ENCODE results near the gene YKT6. TPM values are rescaled to one million over a fixed set of nuclear protein-coding genes. Genes with fewer than 3 reads are reported as not detected.
"Not testable (repeated sequence)": the region's sequence is repeated elsewhere in the genome, so short reads cannot be mapped to it uniquely, and the experiment has no call there.

Gene YKT6
- total and polyA plus RNA-seq, 7 donors: 47.7 to 153 (median 68.7) TPM

DNA sequence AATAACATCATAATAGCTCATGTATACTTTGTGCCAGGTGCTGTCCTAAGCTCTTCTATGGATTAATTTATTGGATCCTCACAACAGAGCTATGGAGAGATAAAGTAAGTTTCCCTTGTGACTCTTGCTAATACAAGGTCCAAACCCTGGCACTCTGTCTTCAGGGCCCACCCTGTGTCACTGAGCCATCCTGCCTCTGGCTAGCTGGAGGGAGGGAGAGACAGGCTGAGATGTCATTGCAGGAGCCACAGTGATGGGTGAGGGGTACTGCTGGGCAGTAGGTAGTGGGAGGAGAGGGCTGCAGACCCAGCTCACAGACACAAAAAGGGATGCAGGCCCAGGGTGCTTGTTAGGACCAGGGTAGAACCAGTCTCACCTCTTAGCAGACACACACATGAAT is 28.4 kb upstream of the YKT6 start:
- H3K36me3 ChIP-seq (ENCODE audit: insufficient read depth in 1 of 2, low read depth in 1 of 2): no peaks in the 10 kb centered on the region
- H3K4me3 ChIP-seq: no peak overlapping the region
- H3K27ac ChIP-seq: no peak overlapping the region
- intact Hi-C loops (cut with DNase I): no loop called here
- no peak for ATAC-seq
- no peaks in the 10 kb centered on the region for H3K4me1 ChIP-seq
- DNase-seq: no peak
- no peaks in the 10 kb centered on the region for H3K9me3 ChIP-seq
- H3K27me3 ChIP-seq (ENCODE audit: insufficient read depth in 3 of 3, low read length in 2 of 3): no peaks in the 10 kb centered on the region
- TF ChIP-seq, protein P1, sequence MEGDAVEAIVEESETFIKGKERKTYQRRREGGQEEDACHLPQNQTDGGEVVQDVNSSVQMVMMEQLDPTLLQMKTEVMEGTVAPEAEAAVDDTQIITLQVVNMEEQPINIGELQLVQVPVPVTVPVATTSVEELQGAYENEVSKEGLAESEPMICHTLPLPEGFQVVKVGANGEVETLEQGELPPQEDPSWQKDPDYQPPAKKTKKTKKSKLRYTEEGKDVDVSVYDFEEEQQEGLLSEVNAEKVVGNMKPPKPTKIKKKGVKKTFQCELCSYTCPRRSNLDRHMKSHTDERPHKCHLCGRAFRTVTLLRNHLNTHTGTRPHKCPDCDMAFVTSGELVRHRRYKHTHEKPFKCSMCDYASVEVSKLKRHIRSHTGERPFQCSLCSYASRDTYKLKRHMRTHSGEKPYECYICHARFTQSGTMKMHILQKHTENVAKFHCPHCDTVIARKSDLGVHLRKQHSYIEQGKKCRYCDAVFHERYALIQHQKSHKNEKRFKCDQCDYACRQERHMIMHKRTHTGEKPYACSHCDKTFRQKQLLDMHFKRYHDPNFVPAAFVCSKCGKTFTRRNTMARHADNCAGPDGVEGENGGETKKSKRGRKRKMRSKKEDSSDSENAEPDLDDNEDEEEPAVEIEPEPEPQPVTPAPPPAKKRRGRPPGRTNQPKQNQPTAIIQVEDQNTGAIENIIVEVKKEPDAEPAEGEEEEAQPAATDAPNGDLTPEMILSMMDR (IDR thresholded peaks at IDR 0.05): no peak

DNA sequence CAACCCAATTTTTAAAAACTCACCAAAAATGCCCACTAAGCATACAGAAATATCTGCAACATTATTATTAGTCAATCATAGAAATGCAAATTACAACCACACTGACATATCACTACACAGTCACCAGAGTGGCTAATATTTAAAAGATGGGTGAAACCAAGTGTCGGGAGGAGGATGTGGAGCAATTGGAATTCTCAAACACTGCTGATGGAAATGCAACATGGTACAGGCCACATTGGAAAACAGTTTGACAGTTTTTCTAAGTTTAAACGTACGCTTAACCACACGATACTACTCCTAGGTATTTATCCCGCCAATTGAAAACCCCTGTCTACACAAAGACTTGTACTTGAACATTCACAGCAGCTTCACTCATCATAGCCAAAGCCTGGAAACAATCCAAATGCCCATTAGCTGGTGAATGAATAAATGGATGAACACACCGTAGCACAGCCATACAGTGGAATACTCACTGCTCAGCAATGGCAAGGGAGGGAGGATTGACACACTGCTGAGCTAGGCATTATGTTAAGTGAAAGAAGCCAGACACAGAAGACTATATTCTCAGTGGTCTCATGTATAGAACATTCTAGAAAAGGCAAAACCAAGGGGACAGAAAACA is 27.9 kb upstream of the YKT6 start:
- no peak for DNase-seq
- Histone ChIP-seq H3K27ac (no peak overlapping the region), H3K27me3 (ENCODE audit: insufficient read depth in 3 of 3, low read length in 2 of 3) (no peaks in the 10 kb centered on the region), H3K4me3 (no peak overlapping the region), H3K9me3 (no peaks in the 10 kb centered on the region), H3K4me1 (no peaks in the 10 kb centered on the region), H3K36me3 (ENCODE audit: insufficient read depth in 1 of 2, low read depth in 1 of 2) (no peaks in the 10 kb centered on the region)
- TF ChIP-seq, protein P1 (IDR thresholded peaks at IDR 0.05): no peak
- no peak for ATAC-seq
- intact Hi-C loops (cut with DNase I): no loop called here
- WGBS, 3 donors: 75 to 88% (median 87%) methylated on average over 6 of the region's 6 CpGs

DNA sequence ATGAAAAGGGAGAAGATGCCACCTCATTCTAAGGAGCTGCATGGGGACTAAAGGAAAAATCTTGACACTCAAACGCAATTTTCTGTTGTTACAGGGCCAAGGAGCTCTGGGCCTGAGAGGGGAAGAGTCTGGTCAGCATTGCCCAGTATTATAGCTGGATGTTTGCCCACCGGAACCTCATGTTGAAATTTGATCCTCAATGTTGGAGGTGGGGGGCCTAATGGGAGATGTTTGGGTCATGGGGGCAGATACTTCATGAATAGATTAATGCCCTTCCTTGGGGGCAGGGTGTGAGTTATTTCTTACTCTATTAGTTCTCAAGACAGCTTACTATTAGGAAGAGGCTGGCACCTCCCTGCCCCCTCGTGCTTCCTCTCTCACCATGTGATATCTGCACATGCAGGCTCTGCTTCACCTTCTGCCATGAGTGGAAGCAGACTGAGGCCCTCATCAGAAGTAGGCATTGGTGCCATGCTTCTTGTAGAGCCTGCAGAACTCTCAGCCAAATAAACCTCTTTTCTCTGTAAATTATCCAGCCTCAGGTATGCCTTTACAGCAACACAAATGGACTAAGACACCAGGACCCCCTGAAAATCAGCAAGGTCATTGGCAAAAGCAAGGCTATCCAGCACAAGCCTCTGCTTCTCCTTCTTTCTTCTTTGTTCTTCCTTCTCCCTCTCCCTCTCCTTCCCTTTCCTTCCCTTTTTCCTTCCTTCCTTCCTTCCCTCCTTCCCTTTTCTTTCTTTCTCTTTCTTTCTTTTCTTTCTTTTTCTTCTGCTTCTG is 26.7 kb upstream of the YKT6 start:
- H3K4me3 ChIP-seq: no peak overlapping the region
- DNase-seq (no peak), ATAC-seq (no peak)
- no peaks in the 10 kb centered on the region for H3K4me1 ChIP-seq
- no peaks in the 10 kb centered on the region for H3K36me3 ChIP-seq (ENCODE audit: insufficient read depth in 1 of 2, low read depth in 1 of 2)
- intact Hi-C loops (cut with DNase I): no loop called here
- H3K27me3 ChIP-seq (ENCODE audit: insufficient read depth in 3 of 3, low read length in 2 of 3): no peaks in the 10 kb centered on the region
- no peaks in the 10 kb centered on the region for H3K9me3 ChIP-seq
- TF ChIP-seq, protein P1 (IDR thresholded peaks at IDR 0.05): no peak
- 42 to 59% (median 43%) methylated on average over 3 of the region's 3 CpGs for WGBS, 3 donors
- no peak overlapping the region for H3K27ac ChIP-seq

DNA sequence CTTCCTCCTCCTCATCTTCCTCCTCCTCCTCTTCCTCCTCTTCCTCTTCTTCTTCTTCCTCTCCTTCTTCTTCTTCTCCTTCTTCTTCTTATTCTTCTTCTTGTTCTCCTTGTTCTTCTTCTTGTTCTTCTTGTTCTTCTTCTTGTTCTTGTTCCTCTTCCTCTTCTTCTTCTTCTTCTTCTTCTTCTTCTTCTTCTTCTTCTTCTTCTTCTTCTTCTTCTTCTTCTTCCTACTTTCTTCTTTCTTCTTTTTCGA is 26.2 kb upstream of the YKT6 start:
- H3K27ac ChIP-seq; H3K4me1 ChIP-seq; ATAC-seq; H3K36me3 ChIP-seq (ENCODE audit: insufficient read depth in 1 of 2, low read depth in 1 of 2); H3K9me3 ChIP-seq; H3K27me3 ChIP-seq (ENCODE audit: insufficient read depth in 3 of 3, low read length in 2 of 3); H3K4me3 ChIP-seq; DNase-seq; intact Hi-C loops (cut with DNase I): not testable (repeated sequence)
- 62 to 85% (median 80%) methylated on average over 1 of the region's 1 CpG for WGBS, 3 donors

DNA sequence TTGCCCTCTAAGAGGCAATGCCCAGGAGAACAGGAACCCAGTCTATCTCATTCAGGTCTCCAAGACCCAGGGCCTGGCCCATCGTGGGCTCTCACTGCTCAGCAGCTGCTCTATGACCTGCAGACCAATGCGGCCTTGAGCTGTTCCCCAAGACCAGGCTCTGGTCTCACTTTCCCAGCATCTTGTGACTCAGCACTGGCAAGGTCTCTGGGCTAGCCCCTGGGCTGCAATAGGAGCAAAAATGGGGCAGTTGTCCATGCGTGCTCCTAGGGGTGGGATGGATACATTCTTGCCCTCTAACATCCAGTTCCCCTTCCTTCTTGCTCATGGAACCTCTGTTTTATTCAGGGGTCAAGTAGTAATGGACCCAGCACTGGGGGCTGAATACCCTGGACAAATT is 25.0 kb upstream of the YKT6 start:
- no peaks in the 10 kb centered on the region for H3K9me3 ChIP-seq
- no peak overlapping the region for H3K4me3 ChIP-seq
- DNase-seq: no peak
- WGBS, 3 donors: 77 to 92% (median 82%) methylated on average over 3 of the region's 3 CpGs
- H3K36me3 ChIP-seq (ENCODE audit: insufficient read depth in 1 of 2, low read depth in 1 of 2): no peaks in the 10 kb centered on the region
- ATAC-seq: no peak
- TF ChIP-seq, protein P1 (IDR thresholded peaks at IDR 0.05): no peak
- H3K27ac ChIP-seq: no peak overlapping the region
- no peaks in the 10 kb centered on the region for H3K27me3 ChIP-seq (ENCODE audit: insufficient read depth in 3 of 3, low read length in 2 of 3)
- intact Hi-C loops (cut with DNase I): loop anchor here in 1 of 2 donors (5.0 kb wide), 1 partner anchor 282 kb away; no protein-coding TSS in a partner anchor
- no peaks in the 10 kb centered on the region for H3K4me1 ChIP-seq

All from psoas muscle (tissue), 8 donors.